Body of pancreas (tissue), 4 donors: ENCODE data around the gene MRPS15.

Source experiments
- CTCF ChIP-seq, 7 experiments: fragments of 450-650 bp in 4 of 7; fragments of 200-600 bp in 3 of 7; sonication (generic) in 3 of 7; IDR thresholded peaks; one replicate each; pipeline ENCODE4 v1.5.1; 2016 to 2019; ENCODE audit warnings: antibody characterized with exemption in 7 of 7
- POLR2A ChIP-seq, 3 donors: fragments of 450-650 bp; IDR thresholded peaks; one replicate each; pipeline ENCODE4 v1.6.1; 2016; ENCODE audit warnings: antibody characterized with exemption in 3 of 3, mild to moderate bottlenecking in 2 of 3

- TF ChIP-seq CTCF (IDR thresholded peaks at IDR 0.05) = no peak
- no peak for TF ChIP-seq POLR2A (IDR thresholded peaks at IDR 0.05)
Observed at GRCh38 chr1:36419140-36419539, 45.0 kb downstream of the MRPS15 start.
